K562 (cell line): ENCODE measurements around the gene MYOM1. TPM values are rescaled to one million over a fixed set of nuclear protein-coding genes. Genes with fewer than 3 reads are reported as not detected.

Source experiments
- ARID2 ChIP-seq: fragments of 450-650 bp; IDR thresholded peaks from 2 replicates; pipeline ENCODE4 v1.6.1; 2017; ENCODE audit warnings: antibody characterized with exemption, mild to moderate bottlenecking
- CCNT2 ChIP-seq: IDR thresholded peaks from 2 replicates; pipeline ENCODE4 v1.6.1; 2011; ENCODE audit warnings: borderline replicate concordance, low read depth, mild to moderate bottlenecking, moderate library complexity, mixed read lengths, low read length; ENCODE audit not compliant: insufficient read length; ENCODE audit errors: extremely low read depth
- EP400 ChIP-seq: fragments of 450-650 bp; IDR thresholded peaks from 2 replicates; pipeline ENCODE4 v1.6.1; 2017; ENCODE audit warnings: antibody characterized with exemption, mild to moderate bottlenecking, moderate library complexity
- GABPA ChIP-seq: fragments of 200-800 bp; sonication (Bioruptor generic); conservative IDR thresholded peaks from 2 replicates; pipeline ENCODE4 v1.6.1; 2016; ENCODE audit warnings: low read depth, missing genetic modification characterization, missing compliant biosample characterization
- HDGF ChIP-seq: fragments of 450-650 bp; IDR thresholded peaks from 2 replicates; pipeline ENCODE4 v1.6.1; 2016
- HNRNPK ChIP-seq: fragments of 200-400 bp; formaldehyde crosslinking; IDR thresholded peaks from one replicate; pipeline ENCODE4 v1.6.1; 2018; ENCODE audit warnings: mild to moderate bottlenecking, low read depth, low read length; ENCODE audit not compliant: poor library complexity, severe bottlenecking
- KDM2B ChIP-seq: fragments of 250-450 bp; sonication (Bioruptor Pico); IDR thresholded peaks from 2 replicates; pipeline ENCODE4 v1.8.0; 2021; ENCODE audit warnings: mild to moderate bottlenecking, moderate library complexity
- MAFG ChIP-seq: fragments of 450-650 bp; conservative IDR thresholded peaks from 2 replicates; pipeline ENCODE4 v1.6.1; 2016; ENCODE audit warnings: missing genetic modification characterization, missing compliant biosample characterization
- MCM5 ChIP-seq: fragments of 450-650 bp; IDR thresholded peaks from 2 replicates; pipeline ENCODE4 v1.6.1; 2016; ENCODE audit warnings: low read depth
- U2AF2 ChIP-seq: fragments of 200-400 bp; formaldehyde crosslinking; optimal IDR thresholded peaks from 2 replicates; pipeline ENCODE3; 2017; ENCODE audit warnings: low read depth, mild to moderate bottlenecking, low read length
- XRCC3 ChIP-seq: fragments of 450-650 bp; IDR thresholded peaks from 2 replicates; pipeline ENCODE4 v1.6.1; 2017; ENCODE audit warnings: mild to moderate bottlenecking, moderate library complexity
- ZKSCAN3 ChIP-seq: fragments of 250-450 bp; sonication (Bioruptor Pico); IDR thresholded peaks from 2 replicates; pipeline ENCODE4 v1.4.0; 2020
- polyA plus RNA-seq, 8 experiments: library from polyadenylated mRNA; depleted of rRNA in 4 of 8; stranded (reverse) in 5 of 8; unstranded in 3 of 8; fragments of >200 nt; fragmentation: Nextera tagmentation in 2 of 8; fragmentation: Illumina TruSeq in 1 of 8; extraction: Ambion mirVana in 2 of 8; extraction: Trizol in 1 of 8; gene quantifications; 2 replicates each; pipeline versions ENCODE4 v1.2.1 to v1.2.3, GENCODE V29; 2011 to 2014; ENCODE audit warnings: inconsistent platforms in 1 of 8, missing spikeins in 1 of 8
- total RNA-seq, 7 experiments: library from RNA; depleted of rRNA in 6 of 7; stranded (reverse); fragments of >200 nt in 6 of 7; fragmentation: Illumina TruSeq in 2 of 7; extraction: Trizol in 2 of 7; gene quantifications; 2 replicates each; pipeline versions ENCODE4 v1.2.1 to v1.2.3, GENCODE V29; 2011 to 2021; ENCODE audit warnings: low replicate concordance in 1 of 7
- TF ChIP-seq, protein P1 (sequence below): fragments of 250-450 bp; sonication (Bioruptor Pico); IDR thresholded peaks from 2 replicates; pipeline ENCODE4 v1.8.0; 2021; ENCODE audit warnings: moderate library complexity, mild to moderate bottlenecking, inconsistent platforms
- TF ChIP-seq, protein P2 (sequence below): IDR thresholded peaks from 3 replicates; pipeline ENCODE4 v1.6.1; 2011; ENCODE audit warnings: borderline replicate concordance, mild to moderate bottlenecking, moderate library complexity; ENCODE audit not compliant: insufficient read length; ENCODE audit errors: extremely low read depth
- TF ChIP-seq, protein P3 (sequence below): fragments of 450-650 bp; IDR thresholded peaks from one replicate; pipeline ENCODE4 v1.6.1; 2018; ENCODE audit warnings: mild to moderate bottlenecking, moderate library complexity; ENCODE audit not compliant: partially characterized antibody
- TF ChIP-seq, protein P4 (sequence below): fragments of 450-650 bp; formaldehyde crosslinking; conservative IDR thresholded peaks from 2 replicates; pipeline ENCODE4 v1.4.0; 2022; ENCODE audit warnings: mild to moderate bottlenecking, missing genetic modification characterization
- TF ChIP-seq, protein P5 (sequence below), 2 experiments: fragments of 450-650 bp; IDR thresholded peaks; 2 replicates each; pipeline ENCODE4 v1.6.1; 2016
- TF ChIP-seq, protein P6 (sequence below), 2 experiments: fragments of 450-650 bp in 1 of 2; sonication (generic) in 1 of 2; formaldehyde crosslinking in 1 of 2; IDR thresholded peaks in 1 of 2; conservative IDR thresholded peaks in 1 of 2; 2 replicates each; pipeline versions ENCODE4 v1.6.1 to v1.8.1; 2016 to 2023; ENCODE audit warnings: mild to moderate bottlenecking in 2 of 2, moderate library complexity in 2 of 2, inconsistent platforms in 1 of 2, missing genetic modification reagents in 1 of 2

Gene MYOM1
- total and polyA plus RNA-seq, 9 of the 15 experiments (the other 6 are each of a cell fraction or from before 2014, with no cell fraction given) = 0.01 to 0.62 (median 0.25) TPM

DNA sequence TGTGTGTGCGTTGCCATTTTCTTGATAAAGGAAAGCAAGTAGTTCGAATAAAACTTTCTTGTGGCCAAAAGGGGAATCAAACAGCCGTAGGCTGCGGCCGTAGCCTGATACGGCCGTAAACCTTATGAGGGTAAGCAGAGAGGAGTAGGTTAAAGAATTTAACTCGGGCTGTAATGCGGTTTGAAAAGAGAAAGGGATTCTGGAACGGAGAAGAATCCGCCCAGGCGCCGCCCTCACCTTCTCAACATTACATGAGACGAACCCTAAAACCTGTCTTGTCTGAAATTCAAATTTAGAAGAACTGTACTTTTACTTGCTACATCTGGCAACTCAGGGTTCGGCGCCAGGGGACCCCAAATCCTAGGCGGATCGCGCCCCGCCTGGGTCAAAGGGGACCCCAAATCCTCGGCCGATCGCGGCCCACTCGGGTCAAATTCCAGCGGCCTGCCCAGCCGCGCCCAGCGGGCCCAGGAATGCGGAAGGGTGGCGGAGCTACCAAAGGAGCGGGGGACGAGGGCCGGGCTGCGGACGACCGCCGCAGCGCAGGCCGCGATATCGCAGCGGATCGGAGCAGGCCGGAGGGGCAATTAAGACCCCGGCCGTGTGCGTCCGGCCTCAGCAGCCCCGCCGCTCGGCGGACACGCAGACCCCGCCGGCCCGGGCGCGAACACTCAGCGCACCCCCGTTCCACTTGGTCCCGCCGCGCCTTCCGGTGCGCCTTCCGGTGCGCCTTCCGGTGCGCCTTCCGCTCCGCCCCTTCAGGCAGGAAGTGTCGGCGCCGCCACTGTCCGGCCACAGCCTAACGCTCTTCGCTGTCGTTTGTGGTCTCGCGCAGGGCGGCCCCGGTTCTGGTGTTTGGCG, 41.8 kb upstream of the MYOM1 start, which contains the start of gene MYL12B (continued):
- TF ChIP-seq ZKSCAN3 (CRISPR knock-in tag) = no peak
- peak; percentile 93 for TF ChIP-seq EP400
- TF ChIP-seq, protein P1, sequence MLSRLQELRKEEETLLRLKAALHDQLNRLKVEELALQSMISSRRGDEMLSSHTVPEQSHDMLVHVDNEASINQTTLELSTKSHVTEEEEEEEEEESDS (CRISPR knock-in tag) = no peak
- TF ChIP-seq MCM5 = no peak
- TF ChIP-seq, protein P2, sequence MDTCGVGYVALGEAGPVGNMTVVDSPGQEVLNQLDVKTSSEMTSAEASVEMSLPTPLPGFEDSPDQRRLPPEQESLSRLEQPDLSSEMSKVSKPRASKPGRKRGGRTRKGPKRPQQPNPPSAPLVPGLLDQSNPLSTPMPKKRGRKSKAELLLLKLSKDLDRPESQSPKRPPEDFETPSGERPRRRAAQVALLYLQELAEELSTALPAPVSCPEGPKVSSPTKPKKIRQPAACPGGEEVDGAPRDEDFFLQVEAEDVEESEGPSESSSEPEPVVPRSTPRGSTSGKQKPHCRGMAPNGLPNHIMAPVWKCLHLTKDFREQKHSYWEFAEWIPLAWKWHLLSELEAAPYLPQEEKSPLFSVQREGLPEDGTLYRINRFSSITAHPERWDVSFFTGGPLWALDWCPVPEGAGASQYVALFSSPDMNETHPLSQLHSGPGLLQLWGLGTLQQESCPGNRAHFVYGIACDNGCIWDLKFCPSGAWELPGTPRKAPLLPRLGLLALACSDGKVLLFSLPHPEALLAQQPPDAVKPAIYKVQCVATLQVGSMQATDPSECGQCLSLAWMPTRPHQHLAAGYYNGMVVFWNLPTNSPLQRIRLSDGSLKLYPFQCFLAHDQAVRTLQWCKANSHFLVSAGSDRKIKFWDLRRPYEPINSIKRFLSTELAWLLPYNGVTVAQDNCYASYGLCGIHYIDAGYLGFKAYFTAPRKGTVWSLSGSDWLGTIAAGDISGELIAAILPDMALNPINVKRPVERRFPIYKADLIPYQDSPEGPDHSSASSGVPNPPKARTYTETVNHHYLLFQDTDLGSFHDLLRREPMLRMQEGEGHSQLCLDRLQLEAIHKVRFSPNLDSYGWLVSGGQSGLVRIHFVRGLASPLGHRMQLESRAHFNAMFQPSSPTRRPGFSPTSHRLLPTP = no peak
- TF ChIP-seq, protein P3, sequence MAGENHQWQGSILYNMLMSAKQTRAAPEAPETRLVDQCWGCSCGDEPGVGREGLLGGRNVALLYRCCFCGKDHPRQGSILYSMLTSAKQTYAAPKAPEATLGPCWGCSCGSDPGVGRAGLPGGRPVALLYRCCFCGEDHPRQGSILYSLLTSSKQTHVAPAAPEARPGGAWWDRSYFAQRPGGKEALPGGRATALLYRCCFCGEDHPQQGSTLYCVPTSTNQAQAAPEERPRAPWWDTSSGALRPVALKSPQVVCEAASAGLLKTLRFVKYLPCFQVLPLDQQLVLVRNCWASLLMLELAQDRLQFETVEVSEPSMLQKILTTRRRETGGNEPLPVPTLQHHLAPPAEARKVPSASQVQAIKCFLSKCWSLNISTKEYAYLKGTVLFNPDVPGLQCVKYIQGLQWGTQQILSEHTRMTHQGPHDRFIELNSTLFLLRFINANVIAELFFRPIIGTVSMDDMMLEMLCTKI = no peak
- TF ChIP-seq, protein P4, sequence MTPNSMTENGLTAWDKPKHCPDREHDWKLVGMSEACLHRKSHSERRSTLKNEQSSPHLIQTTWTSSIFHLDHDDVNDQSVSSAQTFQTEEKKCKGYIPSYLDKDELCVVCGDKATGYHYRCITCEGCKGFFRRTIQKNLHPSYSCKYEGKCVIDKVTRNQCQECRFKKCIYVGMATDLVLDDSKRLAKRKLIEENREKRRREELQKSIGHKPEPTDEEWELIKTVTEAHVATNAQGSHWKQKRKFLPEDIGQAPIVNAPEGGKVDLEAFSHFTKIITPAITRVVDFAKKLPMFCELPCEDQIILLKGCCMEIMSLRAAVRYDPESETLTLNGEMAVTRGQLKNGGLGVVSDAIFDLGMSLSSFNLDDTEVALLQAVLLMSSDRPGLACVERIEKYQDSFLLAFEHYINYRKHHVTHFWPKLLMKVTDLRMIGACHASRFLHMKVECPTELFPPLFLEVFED (CRISPR knock-in tag) = no peak
- TF ChIP-seq KDM2B (CRISPR knock-in tag) = no peak
- no peak for TF ChIP-seq HDGF
- TF ChIP-seq XRCC3 = no peak
- TF ChIP-seq MAFG (tag) = no peak
- TF ChIP-seq GABPA (tag) = peak; percentile 99
- no peak for TF ChIP-seq HNRNPK
- TF ChIP-seq U2AF2 = no peak
- TF ChIP-seq, protein P5, sequence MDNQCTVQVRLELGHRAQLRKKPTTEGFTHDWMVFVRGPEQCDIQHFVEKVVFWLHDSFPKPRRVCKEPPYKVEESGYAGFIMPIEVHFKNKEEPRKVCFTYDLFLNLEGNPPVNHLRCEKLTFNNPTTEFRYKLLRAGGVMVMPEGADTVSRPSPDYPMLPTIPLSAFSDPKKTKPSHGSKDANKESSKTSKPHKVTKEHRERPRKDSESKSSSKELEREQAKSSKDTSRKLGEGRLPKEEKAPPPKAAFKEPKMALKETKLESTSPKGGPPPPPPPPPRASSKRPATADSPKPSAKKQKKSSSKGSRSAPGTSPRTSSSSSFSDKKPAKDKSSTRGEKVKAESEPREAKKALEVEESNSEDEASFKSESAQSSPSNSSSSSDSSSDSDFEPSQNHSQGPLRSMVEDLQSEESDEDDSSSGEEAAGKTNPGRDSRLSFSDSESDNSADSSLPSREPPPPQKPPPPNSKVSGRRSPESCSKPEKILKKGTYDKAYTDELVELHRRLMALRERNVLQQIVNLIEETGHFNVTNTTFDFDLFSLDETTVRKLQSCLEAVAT (IDR thresholded peaks at IDR 0.05) = peak; percentile 17 to 94; a peak in 2 of 4 replicates
- TF ChIP-seq, protein P6, sequence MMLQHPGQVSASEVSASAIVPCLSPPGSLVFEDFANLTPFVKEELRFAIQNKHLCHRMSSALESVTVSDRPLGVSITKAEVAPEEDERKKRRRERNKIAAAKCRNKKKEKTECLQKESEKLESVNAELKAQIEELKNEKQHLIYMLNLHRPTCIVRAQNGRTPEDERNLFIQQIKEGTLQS (IDR thresholded peaks at IDR 0.05) = no peak; the same call in 1 of the 2 replicates
- TF ChIP-seq, protein P6 (CRISPR knock-in tag; conservative IDR thresholded peaks at IDR 0.05) = 0 out of 2 replicates have a peak, but pooled peaks have one; percentile 19
- TF ChIP-seq CCNT2 = peak; percentile 89
- TF ChIP-seq ARID2 = no peak
